Skeletal muscle tissue (tissue), 4 donors: ENCODE results near the gene ITFG1. TPM values are rescaled to one million over a fixed set of nuclear protein-coding genes. Genes with fewer than 3 reads are reported as not detected.

ENCODE experiments used
- H3K27ac ChIP-seq: one replicate; pipeline ENCODE4 v1.7.0; 2013; ENCODE audit warnings: mild to moderate bottlenecking, low read depth, low read length, inconsistent platforms
- H3K27me3 ChIP-seq, 3 donors: one replicate each; pipeline ENCODE4 v1.7.0; 2013; ENCODE audit warnings: low read length in 3 of 3; ENCODE audit not compliant: control insufficient read depth in 3 of 3, insufficient read depth in 3 of 3
- H3K36me3 ChIP-seq, 3 donors: one replicate each; pipeline ENCODE4 v1.7.0; 2013; ENCODE audit warnings: low read length in 3 of 3; ENCODE audit not compliant: control insufficient read depth in 3 of 3, insufficient read depth in 3 of 3
- H3K4me1 ChIP-seq, 3 donors: one replicate each; pipeline ENCODE4 v1.7.0; 2013; ENCODE audit warnings: low read length in 3 of 3, mild to moderate bottlenecking in 3 of 3; ENCODE audit not compliant: control insufficient read depth in 3 of 3, insufficient read depth in 3 of 3
- H3K4me3 ChIP-seq, 3 donors: one replicate each; pipeline ENCODE4 v1.7.0; 2013; ENCODE audit warnings: low read length in 3 of 3
- H3K9ac ChIP-seq, 3 donors: one replicate each; pipeline ENCODE4 v1.7.0; 2013; ENCODE audit warnings: low read length in 3 of 3, mild to moderate bottlenecking in 3 of 3, moderate library complexity in 2 of 3, low read depth in 1 of 3
- H3K9me3 ChIP-seq, 3 donors: one replicate each; pipeline ENCODE4 v1.7.0; 2013; ENCODE audit warnings: low read length in 3 of 3; ENCODE audit not compliant: control insufficient read depth in 3 of 3
- total RNA-seq: library from RNA; depleted of rRNA; stranded (reverse); fragments of >200 nt; gene quantifications from one replicate; pipeline ENCODE4 v1.2.3, GENCODE V29; 2014
- donor health status: Osteomylitis.

ITFG1 gene
- total RNA-seq, 1 donor from 2014 or later = 89.2 TPM

- Histone ChIP-seq H3K27me3 (no peaks in the 10 kb centered on the region), H3K36me3 (no peaks in the 10 kb centered on the region), H3K9me3 (peaks cover 0 to 3% (median 1%) of the 10 kb centered on the region in 3 donors), H3K27ac (no peak overlapping the region), H3K4me1 (peaks cover 0 to 4% (median 0%) of the 10 kb centered on the region in 3 donors), H3K9ac (no peak overlapping the region), H3K4me3 (no peak overlapping the region)
Measured at GRCh38 chr16:47278306-47278970, 182.4 kb downstream of the ITFG1 start.

DNA sequence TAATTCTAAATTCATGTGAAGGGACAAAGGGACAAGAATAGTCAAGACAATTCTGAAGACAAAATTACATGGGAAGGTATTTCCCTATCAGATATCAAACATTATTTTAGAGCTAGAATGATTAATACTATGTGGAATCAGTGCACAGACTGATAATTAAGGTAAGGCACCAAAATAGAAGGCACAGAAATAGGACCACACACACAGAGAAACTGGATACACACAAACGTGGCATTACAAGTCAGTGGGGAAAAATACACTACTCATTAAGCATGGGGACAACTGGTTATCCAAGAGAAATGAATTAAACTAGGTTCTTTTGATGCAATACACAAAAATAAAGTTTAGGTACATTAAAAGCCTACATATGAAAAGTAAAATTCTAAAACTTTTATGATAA, 184.3 kb downstream of the ITFG1 start:
- Histone ChIP-seq H3K4me3 (peak overlapping the region in 1 of 3 donors; percentile 5), H3K9me3 (no peaks in the 10 kb centered on the region), H3K27ac (peak overlapping the region; percentile 15), H3K36me3 (no peaks in the 10 kb centered on the region), H3K4me1 (peaks cover 0 to 4% (median 0%) of the 10 kb centered on the region in 3 donors), H3K9ac (no peak overlapping the region), H3K27me3 (no peaks in the 10 kb centered on the region)

- no peaks in the 10 kb centered on the region for H3K27me3 ChIP-seq
- H3K9me3 ChIP-seq = no peaks in the 10 kb centered on the region
- no peak overlapping the region for H3K4me3 ChIP-seq
- H3K36me3 ChIP-seq = peaks cover 0 to 8% (median 2%) of the 10 kb centered on the region in 3 donors
- no peak overlapping the region for H3K27ac ChIP-seq
- no peak overlapping the region for H3K9ac ChIP-seq
- no peaks in the 10 kb centered on the region for H3K4me1 ChIP-seq
Measured at GRCh38 chr16:47262938-47263337, 197.9 kb downstream of the ITFG1 start.

GRCh38 chr16:47260503-47260902, 200.4 kb downstream of the ITFG1 start:
- Histone ChIP-seq H3K9ac (no peak overlapping the region), H3K4me1 (no peaks in the 10 kb centered on the region)

GRCh38 chr16:47258874-47259461, 201.9 kb downstream of the ITFG1 start:
- Histone ChIP-seq H3K36me3 (peaks cover 0 to 17% (median 3%) of the 10 kb centered on the region in 3 donors), H3K9ac (no peak overlapping the region), H3K4me1 (no peaks in the 10 kb centered on the region), H3K4me3 (no peak overlapping the region), H3K27me3 (no peaks in the 10 kb centered on the region), H3K9me3 (no peaks in the 10 kb centered on the region), H3K27ac (no peak overlapping the region)

More at GRCh38 chr16:47260503-47260902, 200.4 kb downstream of the ITFG1 start:
- H3K36me3 ChIP-seq = peaks cover 0 to 15% (median 3%) of the 10 kb centered on the region in 3 donors
- H3K9me3 ChIP-seq = no peaks in the 10 kb centered on the region
- H3K4me3 ChIP-seq = no peak overlapping the region
- no peaks in the 10 kb centered on the region for H3K27me3 ChIP-seq
- H3K27ac ChIP-seq = no peak overlapping the region

DNA sequence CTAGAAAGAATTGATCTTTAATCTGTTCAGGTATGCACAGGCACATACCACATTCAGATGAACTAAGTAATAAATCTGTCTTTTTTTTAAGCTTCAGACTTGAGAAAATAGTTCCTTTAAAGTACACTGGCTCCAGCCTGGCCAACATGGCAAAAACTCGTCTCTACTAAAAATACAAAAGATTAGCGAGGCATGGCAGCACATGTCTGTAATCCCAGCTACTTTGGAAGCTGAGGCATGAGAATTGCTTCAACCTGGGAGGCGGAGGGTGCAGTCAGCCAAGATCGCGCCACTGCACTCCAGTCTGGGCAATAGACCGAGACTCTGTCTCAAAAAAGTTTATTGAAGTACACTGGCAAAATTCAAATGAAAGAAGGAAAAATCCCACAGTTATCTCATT, 206.1 kb downstream of the ITFG1 start:
- no peaks in the 10 kb centered on the region for H3K27me3 ChIP-seq
- no peak overlapping the region for H3K27ac ChIP-seq
- peaks cover 0 to 10% (median 3%) of the 10 kb centered on the region in 3 donors for H3K36me3 ChIP-seq
- no peaks in the 10 kb centered on the region for H3K9me3 ChIP-seq
- H3K4me1 ChIP-seq = no peaks in the 10 kb centered on the region
- H3K4me3 ChIP-seq = no peak overlapping the region
- H3K9ac ChIP-seq = no peak overlapping the region

GRCh38 chr16:47250983-47251382, 209.9 kb downstream of the ITFG1 start:
- H3K9ac ChIP-seq = no peak overlapping the region
- no peaks in the 10 kb centered on the region for H3K27me3 ChIP-seq
- no peaks in the 10 kb centered on the region for H3K9me3 ChIP-seq
- H3K27ac ChIP-seq = no peak overlapping the region
- H3K4me1 ChIP-seq = no peaks in the 10 kb centered on the region
- H3K4me3 ChIP-seq = no peak overlapping the region
- peaks cover 0 to 3% (median 0%) of the 10 kb centered on the region in 3 donors for H3K36me3 ChIP-seq

DNA sequence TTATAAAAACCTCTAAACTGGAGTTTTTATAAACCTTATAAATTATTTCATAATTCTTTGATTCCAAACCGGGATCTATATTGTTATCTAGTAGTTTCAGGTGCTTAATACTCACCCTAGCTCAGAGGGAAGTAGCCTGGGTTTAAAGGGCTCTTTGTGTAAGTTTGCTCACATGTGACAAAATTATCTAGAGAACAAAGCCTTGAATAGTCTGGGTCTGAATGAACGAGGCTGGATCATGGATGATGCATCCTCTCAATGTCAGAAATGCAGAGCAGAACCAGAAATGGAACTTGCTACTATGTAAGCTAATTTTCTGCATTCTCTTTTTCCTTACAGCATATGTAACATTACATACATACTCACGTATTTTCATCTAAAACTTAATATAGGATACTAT, 213.2 kb downstream of the ITFG1 start:
- Histone ChIP-seq H3K27ac (no peak overlapping the region), H3K9me3 (no peaks in the 10 kb centered on the region), H3K9ac (no peak overlapping the region), H3K4me1 (no peaks in the 10 kb centered on the region), H3K27me3 (no peaks in the 10 kb centered on the region), H3K4me3 (no peak overlapping the region), H3K36me3 (no peaks in the 10 kb centered on the region)

- Histone ChIP-seq H3K27ac (no peak overlapping the region), H3K36me3 (no peaks in the 10 kb centered on the region), H3K9me3 (no peaks in the 10 kb centered on the region), H3K27me3 (no peaks in the 10 kb centered on the region), H3K4me1 (no peaks in the 10 kb centered on the region), H3K9ac (no peak overlapping the region), H3K4me3 (no peak overlapping the region)
Measured at GRCh38 chr16:47244206-47244605, 216.7 kb downstream of the ITFG1 start.

DNA sequence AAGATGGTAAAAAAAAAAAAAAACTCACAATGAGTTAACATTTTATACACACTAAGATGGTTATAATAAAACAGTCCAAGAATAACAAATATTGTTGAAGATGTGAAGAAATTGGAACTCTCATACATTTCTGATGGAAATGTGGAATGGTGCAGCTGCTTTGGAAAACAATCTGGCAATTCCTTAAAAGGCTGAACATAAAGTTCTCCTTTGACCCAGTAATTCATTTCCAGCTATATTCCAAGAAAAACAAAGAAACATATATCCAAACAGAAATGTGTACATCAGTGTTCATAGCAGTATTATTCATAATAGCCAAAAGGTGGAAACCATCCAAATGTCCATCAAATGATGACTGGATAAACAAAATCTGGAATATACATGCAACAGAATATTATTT, 219.8 kb downstream of the ITFG1 start:
- Histone ChIP-seq H3K27ac (no peak overlapping the region), H3K4me3 (no peak overlapping the region), H3K36me3 (no peaks in the 10 kb centered on the region)

More for the DNA sequence above, 219.8 kb downstream of the ITFG1 start:
- H3K27me3 ChIP-seq = no peaks in the 10 kb centered on the region
- H3K9me3 ChIP-seq = no peaks in the 10 kb centered on the region
- no peaks in the 10 kb centered on the region for H3K4me1 ChIP-seq
- H3K9ac ChIP-seq = no peak overlapping the region
